TTC549 (cell line): ENCODE results near the gene WDR19.
A peak's percentile ranks its signal among the peaks of the same experiment; 100 is the strongest.
"Not testable (repeated sequence)": the region's sequence is repeated elsewhere in the genome, so short reads cannot be mapped to it uniquely, and the experiment has no call there.

ENCODE experiments used
- FAIRE-seq: peaks from 2 replicates; lab custom pipeline; 2012; peaks lifted over from hg19 to GRCh38; lab: Jason Lieb, UNC

Gene WDR19

GRCh38 chr4:39233114-39233513 is 50.8 kb downstream of the WDR19 start:
- no peak for FAIRE-seq

GRCh38 chr4:39233783-39234182 is 51.5 kb downstream of the WDR19 start:
- FAIRE-seq: no peak

DNA sequence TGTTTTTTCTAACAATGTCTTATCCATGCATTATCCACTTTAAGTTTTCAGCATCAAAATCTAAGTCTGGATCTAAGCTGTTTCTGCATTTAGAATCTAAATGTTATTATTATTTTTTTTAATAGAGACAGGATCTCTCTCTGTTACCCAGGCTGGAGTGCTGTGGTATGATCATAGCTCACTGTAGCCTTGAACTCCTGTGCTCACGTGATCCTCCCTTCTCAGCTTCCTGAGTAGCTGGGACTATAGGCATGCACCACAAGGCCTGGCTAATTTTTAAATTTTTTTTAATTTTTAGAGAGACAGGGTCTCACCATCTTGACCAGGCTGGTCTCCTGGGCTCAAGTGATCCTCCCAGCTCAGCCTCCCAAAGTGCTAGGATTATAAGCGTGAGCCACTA is 52.7 kb downstream of the WDR19 start:
- no peak for FAIRE-seq

GRCh38 chr4:39235696-39236095 is 53.4 kb downstream of the WDR19 start:
- no peak for FAIRE-seq

- FAIRE-seq: no peak
Observed at GRCh38 chr4:39237179-39237578, 54.9 kb downstream of the WDR19 start.

- no peak for FAIRE-seq
Observed at GRCh38 chr4:39243462-39243861, 61.1 kb downstream of the WDR19 start.

DNA sequence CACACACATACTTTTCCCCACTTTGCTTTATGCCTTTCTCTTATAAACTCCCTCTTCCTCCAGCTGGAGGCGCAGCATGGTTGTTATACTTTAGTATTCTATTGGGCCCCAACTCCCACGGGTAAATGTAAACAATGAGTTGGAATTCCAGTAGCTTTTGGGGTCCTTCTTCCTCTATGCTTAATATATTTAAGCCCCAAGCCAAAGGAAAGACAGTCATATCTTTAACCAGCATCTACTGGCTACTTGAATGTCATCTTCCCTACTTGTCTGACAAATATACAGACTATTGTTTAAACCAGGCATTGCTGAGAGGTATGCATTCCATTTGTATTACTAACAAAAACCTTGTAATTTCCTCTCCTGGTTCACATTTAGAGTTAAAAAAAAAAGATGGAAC is 72.9 kb downstream of the WDR19 start:
- FAIRE-seq: peak; percentile 80

- FAIRE-seq: no peak
Observed at GRCh38 chr4:39255871-39256270, 73.5 kb downstream of the WDR19 start.

DNA sequence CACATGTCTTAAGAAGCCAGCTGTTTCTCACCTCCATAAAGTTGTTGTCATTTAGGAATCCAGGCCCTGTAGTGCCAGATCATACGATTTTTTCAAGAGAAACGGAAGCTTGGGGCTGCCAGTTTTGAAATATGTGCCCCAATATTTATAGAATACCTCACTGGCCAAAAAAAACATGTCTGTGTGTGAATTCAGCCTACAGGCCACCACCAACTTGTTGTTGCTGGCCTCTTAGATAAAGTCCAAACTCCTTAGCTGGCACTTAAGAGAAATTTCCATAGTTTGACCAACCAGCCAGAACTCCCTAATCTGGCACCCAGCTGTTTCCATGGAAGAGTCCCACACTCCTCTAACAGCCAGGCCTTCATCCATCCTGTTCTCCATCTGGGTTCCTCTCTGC is 74.1 kb downstream of the WDR19 start:
- no peak for FAIRE-seq

- FAIRE-seq: no peak
Observed at GRCh38 chr4:39259571-39260330, 77.4 kb downstream of the WDR19 start.

DNA sequence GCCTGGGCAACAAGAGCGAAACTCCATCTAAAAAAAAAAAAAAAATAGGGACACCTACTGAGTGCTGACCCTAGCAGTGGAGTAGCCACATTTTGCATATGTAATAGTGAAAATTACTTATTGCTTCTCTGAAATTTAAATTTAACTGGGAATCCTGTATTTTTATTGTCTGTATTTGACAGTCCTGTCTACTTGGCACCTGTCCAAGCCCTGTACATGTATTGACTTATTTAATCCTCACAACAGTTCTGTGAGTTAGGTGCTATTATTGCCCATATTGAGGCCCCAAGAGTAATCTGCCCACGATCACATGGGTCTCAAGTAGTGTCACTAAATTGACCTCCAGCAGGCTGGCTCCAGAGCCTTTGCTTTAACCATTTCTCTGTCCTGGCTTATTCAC is 81.6 kb downstream of the WDR19 start:
- no peak for FAIRE-seq

DNA sequence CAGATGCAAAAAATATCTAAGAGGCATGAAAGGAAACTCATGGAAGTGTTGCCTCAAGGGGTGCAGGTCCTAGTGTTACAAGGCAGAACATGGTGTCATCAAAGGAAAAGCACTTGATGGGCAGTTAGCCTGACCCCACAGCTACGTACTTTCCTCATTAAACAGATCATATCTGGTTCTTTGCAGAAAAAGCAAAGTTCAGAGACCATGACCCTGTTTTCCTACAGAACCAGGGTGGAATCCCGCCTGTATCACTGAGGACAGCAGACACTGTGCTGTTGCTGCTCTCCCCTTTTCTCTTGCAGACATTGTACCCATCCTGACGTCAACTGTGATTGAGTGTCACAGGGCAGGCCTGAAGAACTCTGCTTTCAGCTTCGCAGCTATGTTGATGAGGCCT is 92.2 kb downstream of the WDR19 start:
- no peak for FAIRE-seq

- not testable (repeated sequence) for FAIRE-seq
Observed at GRCh38 chr4:39277661-39278060, 95.3 kb downstream of the WDR19 start.

GRCh38 chr4:39278476-39278875 is 96.1 kb downstream of the WDR19 start:
- FAIRE-seq: no peak

- no peak for FAIRE-seq
Observed at GRCh38 chr4:39279416-39279815, 97.1 kb downstream of the WDR19 start.

DNA sequence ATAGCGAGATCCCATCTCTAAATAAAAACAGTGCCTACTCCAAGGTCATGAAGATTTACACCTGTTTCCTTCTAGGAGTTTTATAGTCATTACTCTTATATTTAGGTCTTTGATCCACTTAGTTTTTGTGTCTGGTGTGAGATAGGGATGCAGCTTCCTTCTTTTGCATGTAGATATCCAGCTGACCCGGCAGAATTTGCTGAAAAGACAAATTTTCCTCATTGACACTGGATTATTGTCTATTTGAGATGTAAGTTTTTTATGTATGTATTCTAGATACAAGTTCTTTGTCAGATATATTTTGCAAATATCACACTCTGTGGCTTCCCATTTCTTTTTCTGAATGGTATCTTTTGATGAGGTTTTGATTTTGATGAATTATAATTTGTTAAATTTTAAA is 98.4 kb downstream of the WDR19 start:
- FAIRE-seq: no peak

GRCh38 chr4:39285111-39285795 is 102.9 kb downstream of the WDR19 start:
- no peak for FAIRE-seq

GRCh38 chr4:39285853-39286252 is 103.5 kb downstream of the WDR19 start:
- no peak for FAIRE-seq

- FAIRE-seq: no peak
Observed at GRCh38 chr4:39286263-39286662, 103.9 kb downstream of the WDR19 start.

DNA sequence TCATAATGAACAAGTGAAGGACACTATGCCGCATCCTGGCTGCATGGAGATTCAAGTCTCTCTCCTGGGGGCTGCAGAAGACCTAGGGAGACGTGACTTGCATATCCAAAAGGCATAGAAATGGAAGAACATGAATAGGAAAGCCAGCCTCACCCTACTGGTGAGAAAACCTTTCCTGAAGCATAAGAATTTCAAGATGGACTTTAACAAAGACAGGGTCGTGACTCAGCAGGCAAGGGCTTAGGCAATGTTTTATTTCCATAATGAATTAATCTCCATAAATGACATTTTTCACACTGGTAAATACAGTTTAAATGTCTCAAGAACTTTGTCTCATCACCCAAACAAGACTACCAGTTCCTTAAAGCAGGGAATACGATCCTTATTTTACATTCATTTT is 104.9 kb downstream of the WDR19 start:
- no peak for FAIRE-seq

DNA sequence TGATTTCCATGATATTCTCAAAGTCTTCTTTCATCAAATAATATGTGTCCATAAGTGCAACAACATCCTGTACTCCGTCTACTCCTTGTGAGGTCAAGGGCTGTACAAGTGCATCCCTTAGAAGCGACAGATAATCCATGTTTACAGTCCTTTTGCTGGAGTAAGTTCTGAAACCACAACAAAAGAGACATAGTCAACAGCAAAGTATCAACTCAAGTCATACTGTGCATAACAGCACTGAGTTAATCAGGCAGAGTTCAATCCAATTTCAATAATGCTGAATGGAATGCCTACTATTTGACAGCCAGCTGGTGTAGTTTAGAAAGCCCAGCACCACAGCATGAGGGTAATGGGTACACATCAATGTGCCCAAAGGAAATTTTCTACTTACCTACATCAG is 109.4 kb downstream of the WDR19 start:
- no peak for FAIRE-seq

- not testable (repeated sequence) for FAIRE-seq
Observed at GRCh38 chr4:39292433-39292832, 110.1 kb downstream of the WDR19 start.

GRCh38 chr4:39295784-39296183 is 113.5 kb downstream of the WDR19 start:
- no peak for FAIRE-seq

- FAIRE-seq: no peak
Observed at GRCh38 chr4:39302901-39303300, 120.6 kb downstream of the WDR19 start.
